ENCODE measurements around the gene FEV.

FEV gene

DNA sequence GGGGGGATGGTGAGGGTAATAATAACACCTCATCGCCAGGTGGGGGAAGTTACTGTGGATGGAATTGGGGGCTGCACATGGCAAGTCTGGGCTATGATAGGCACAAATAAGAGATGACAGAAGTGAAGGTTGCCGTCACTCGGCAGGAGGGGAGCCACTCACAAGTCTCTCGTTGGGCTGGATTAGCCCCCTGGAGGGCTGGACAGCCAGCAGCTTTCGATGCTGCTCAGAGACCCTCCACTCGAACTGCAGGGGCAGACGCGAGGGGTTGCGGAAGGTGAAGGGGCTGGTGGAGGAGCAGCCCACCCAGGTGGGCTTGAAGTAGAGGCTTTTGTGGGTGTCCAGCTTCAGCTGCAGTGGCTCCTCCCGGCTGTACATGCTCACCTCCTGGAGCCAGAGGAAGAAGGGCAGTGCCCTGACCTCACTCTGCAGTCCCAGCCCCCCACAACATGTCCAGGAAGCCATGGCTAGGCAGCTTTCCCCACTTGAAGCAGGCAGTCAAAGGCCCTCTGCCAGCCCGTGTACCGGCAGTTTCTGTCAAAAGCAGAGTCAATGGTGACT, 38.1 kb upstream of the FEV start:
- no peak overlapping the region for H3K27ac ChIP-seq (ENCODE audit: low read depth, low read length)
- no peak overlapping the region for H3K4me3 ChIP-seq (ENCODE audit: low read length)
- H3K27me3 ChIP-seq (ENCODE audit: control insufficient read depth, insufficient read depth, low read length), result no peaks in the 10 kb centered on the region
- no peaks in the 10 kb centered on the region for H3K36me3 ChIP-seq (ENCODE audit: control insufficient read depth, insufficient read depth, low read length)
- H3K4me1 ChIP-seq (ENCODE audit: control insufficient read depth, insufficient read depth, low read length), result no peaks in the 10 kb centered on the region
- H3K9ac ChIP-seq (ENCODE audit: low read length), result no peak overlapping the region

DNA sequence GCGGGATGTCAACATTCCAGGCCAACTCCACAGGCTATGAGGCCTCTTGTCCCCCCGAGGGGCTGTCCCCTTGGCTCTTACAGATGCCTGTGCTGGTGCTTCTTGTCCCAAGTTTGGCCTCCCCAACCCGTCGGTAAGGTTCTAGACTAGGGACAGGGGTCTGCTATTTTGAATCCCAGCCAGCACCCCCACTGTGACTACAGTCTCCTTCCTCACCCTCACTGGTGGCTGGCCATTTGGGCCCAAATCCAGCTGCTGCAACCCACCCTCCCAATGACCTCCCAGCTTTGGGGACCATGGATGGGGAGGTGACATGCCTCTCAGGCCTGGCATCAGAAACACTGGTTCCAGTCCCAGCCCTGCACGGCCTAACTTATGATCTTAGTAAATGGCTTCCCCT, 37.6 kb upstream of the FEV start:
- no peaks in the 10 kb centered on the region for H3K27me3 ChIP-seq (ENCODE audit: control insufficient read depth, insufficient read depth, low read length)
- H3K4me3 ChIP-seq (ENCODE audit: low read length), result no peak overlapping the region

DNA sequence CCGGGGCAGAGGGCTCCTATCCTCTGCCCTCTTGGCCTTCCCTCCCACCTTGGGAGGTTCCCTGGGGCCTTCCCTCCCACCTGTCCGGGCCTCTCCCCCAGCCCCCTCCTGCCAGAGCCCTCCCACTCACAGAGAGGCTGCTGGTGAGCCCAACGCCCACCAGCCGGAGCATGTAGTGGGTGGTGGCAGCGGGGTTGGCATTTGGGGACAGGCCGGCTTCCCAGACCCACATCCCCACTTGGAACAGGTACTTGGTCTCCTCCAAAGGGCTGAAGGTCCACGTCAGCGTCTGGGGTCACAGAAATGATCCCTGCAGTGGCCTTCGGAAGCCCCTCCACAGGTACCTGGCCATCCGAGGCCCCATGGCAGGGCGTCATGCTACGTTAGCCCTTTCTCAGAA, 37.1 kb upstream of the FEV start:
- Histone ChIP-seq H3K9ac (ENCODE audit: low read length) (no peak overlapping the region), H3K4me3 (ENCODE audit: low read length) (no peak overlapping the region), H3K27me3 (ENCODE audit: control insufficient read depth, insufficient read depth, low read length) (no peaks in the 10 kb centered on the region), H3K27ac (ENCODE audit: low read depth, low read length) (no peak overlapping the region), H3K4me1 (ENCODE audit: control insufficient read depth, insufficient read depth, low read length) (no peaks in the 10 kb centered on the region), H3K36me3 (ENCODE audit: control insufficient read depth, insufficient read depth, low read length) (no peaks in the 10 kb centered on the region)

More for the DNA sequence above, 37.6 kb upstream of the FEV start:
- Histone ChIP-seq H3K4me1 (ENCODE audit: control insufficient read depth, insufficient read depth, low read length) (no peaks in the 10 kb centered on the region), H3K36me3 (ENCODE audit: control insufficient read depth, insufficient read depth, low read length) (no peaks in the 10 kb centered on the region), H3K9ac (ENCODE audit: low read length) (no peak overlapping the region), H3K27ac (ENCODE audit: low read depth, low read length) (no peak overlapping the region)

DNA sequence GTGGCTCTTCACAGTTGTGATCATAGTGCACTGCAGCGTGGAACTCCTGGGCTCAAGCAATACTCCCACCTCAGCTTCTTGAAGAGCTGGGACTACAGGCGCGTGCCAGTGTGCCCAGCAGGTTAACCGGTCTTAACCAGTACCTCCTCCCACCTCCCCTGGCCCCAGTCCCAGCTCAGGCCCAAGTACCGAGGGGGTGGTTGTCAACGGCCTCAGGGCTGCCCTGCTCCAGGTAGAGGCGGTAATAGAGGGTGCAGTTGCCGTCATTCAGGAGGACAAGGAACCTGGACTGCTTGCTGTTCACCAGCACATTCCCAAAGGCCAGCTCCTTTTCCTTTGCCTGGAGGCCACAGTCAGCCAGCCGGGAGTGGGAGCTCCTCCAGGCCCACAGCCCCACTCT, 36.6 kb upstream of the FEV start:
- no peaks in the 10 kb centered on the region for H3K4me1 ChIP-seq (ENCODE audit: control insufficient read depth, insufficient read depth, low read length)
- H3K9ac ChIP-seq (ENCODE audit: low read length), result no peak overlapping the region
- H3K27ac ChIP-seq (ENCODE audit: low read depth, low read length), result no peak overlapping the region
- no peak overlapping the region for H3K4me3 ChIP-seq (ENCODE audit: low read length)
- no peaks in the 10 kb centered on the region for H3K27me3 ChIP-seq (ENCODE audit: control insufficient read depth, insufficient read depth, low read length)
- no peaks in the 10 kb centered on the region for H3K36me3 ChIP-seq (ENCODE audit: control insufficient read depth, insufficient read depth, low read length)

DNA sequence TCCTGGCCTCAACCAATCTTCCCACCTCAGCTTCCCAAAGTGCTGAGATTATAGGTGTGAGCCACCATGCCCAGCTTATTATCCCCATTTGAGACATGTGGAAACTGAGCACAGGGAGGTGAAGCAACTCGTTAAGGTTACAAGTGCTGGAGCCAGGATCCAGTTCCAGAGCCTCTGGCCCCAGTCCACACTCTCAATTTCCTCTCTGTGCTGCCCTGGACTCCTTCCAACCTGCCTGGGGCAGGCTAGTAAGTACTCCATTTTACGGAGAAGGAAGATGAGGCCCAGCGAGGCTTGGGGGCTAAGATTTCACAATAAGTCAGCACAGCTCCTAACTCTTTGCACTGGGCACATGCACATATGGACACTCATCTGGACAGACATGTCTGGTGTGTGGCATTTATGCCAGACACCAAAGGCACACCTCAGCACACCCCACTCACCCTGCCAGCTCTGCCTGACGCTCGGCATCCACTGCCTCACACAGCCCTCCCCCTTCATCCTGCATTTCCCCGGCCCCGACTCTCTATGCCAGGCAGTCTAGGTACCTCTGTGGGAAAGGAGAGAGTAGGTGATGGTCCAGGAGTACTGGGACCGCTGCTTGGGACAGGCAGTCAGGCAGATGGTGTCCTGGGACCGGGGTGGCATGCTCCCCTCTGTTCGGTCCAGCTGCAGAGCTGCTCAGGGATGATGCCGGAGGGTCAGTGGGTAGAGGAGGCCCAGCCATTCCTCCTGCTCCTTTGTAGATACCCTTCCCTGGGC, 35.8 kb upstream of the FEV start:
- no peaks in the 10 kb centered on the region for H3K36me3 ChIP-seq (ENCODE audit: control insufficient read depth, insufficient read depth, low read length)
- no peaks in the 10 kb centered on the region for H3K27me3 ChIP-seq (ENCODE audit: control insufficient read depth, insufficient read depth, low read length)
- H3K4me1 ChIP-seq (ENCODE audit: control insufficient read depth, insufficient read depth, low read length), result no peaks in the 10 kb centered on the region
- H3K27ac ChIP-seq (ENCODE audit: low read depth, low read length), result no peak overlapping the region
- H3K4me3 ChIP-seq (ENCODE audit: low read length), result no peak overlapping the region
- no peak overlapping the region for H3K9ac ChIP-seq (ENCODE audit: low read length)

DNA sequence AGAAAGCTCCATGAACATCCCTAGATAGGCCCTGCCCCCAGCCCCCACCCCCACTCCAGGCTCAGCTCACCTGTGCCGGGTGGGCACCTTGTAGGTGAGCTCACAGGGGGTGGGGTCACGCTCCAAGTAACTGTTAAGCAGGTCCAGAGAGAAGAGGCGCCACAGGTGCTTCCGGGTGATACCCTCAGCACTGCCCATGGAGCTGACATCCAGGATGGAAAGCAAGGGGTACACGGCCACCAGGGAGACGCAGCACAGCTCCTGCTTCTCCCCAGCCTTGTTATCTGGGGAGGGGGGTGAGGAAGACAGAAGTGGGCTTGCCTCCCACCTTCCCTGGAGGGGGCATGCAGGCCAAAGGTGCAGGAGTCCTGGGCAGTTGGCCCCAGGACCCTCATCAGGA, 34.5 kb upstream of the FEV start:
- Histone ChIP-seq H3K4me3 (ENCODE audit: low read length) (no peak overlapping the region), H3K9ac (ENCODE audit: low read length) (no peak overlapping the region), H3K36me3 (ENCODE audit: control insufficient read depth, insufficient read depth, low read length) (no peaks in the 10 kb centered on the region), H3K27me3 (ENCODE audit: control insufficient read depth, insufficient read depth, low read length) (no peaks in the 10 kb centered on the region), H3K27ac (ENCODE audit: low read depth, low read length) (no peak overlapping the region), H3K4me1 (ENCODE audit: control insufficient read depth, insufficient read depth, low read length) (no peaks in the 10 kb centered on the region)

DNA sequence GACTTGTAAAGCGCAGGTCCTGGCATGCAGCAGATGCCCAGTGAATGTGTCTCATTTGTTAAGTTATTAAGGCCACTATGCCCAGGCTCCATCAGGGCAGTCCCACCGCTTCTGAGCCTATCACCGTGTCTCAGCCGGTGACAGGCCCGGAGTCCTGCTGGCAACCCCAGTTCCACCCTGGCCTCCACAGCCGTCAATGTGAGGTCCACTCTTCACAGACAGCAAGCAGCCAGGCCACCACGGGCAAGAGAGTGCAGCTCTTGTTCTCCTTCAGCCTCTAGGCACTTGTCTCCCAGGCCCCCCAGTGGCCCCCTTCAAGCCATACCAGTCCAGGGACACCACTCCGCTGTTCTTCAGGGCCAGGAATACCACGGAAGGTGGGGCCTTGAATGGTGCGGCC, 33.7 kb upstream of the FEV start:
- H3K27me3 ChIP-seq (ENCODE audit: control insufficient read depth, insufficient read depth, low read length), result no peaks in the 10 kb centered on the region
- no peaks in the 10 kb centered on the region for H3K4me1 ChIP-seq (ENCODE audit: control insufficient read depth, insufficient read depth, low read length)
- H3K27ac ChIP-seq (ENCODE audit: low read depth, low read length), result no peak overlapping the region
- H3K9ac ChIP-seq (ENCODE audit: low read length), result no peak overlapping the region
- H3K36me3 ChIP-seq (ENCODE audit: control insufficient read depth, insufficient read depth, low read length), result no peaks in the 10 kb centered on the region
- no peak overlapping the region for H3K4me3 ChIP-seq (ENCODE audit: low read length)

DNA sequence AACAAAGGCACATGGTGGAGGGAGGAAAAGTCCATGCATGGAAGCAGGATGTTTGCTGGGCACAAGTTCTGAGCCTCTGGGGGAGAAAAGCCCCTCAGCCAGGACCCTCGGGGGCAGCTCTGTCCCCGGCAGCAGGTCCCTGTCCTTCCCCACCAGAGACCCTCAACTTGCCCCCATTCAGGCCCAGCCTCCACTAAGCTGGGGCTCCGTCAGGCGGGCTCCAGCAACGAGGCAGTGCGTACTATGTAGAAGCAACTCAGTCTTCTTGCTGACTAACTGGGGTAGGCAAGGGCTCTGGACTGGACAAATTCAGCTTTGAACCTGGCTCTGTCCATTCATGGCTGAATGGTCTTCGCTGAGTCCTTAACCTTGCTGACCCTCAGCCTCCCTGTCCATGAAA, 33.3 kb upstream of the FEV start:
- H3K36me3 ChIP-seq (ENCODE audit: control insufficient read depth, insufficient read depth, low read length), result no peaks in the 10 kb centered on the region
- H3K4me3 ChIP-seq (ENCODE audit: low read length), result no peak overlapping the region
- H3K27me3 ChIP-seq (ENCODE audit: control insufficient read depth, insufficient read depth, low read length), result no peaks in the 10 kb centered on the region
- no peak overlapping the region for H3K9ac ChIP-seq (ENCODE audit: low read length)
- no peak overlapping the region for H3K27ac ChIP-seq (ENCODE audit: low read depth, low read length)
- H3K4me1 ChIP-seq (ENCODE audit: control insufficient read depth, insufficient read depth, low read length), result no peaks in the 10 kb centered on the region

DNA sequence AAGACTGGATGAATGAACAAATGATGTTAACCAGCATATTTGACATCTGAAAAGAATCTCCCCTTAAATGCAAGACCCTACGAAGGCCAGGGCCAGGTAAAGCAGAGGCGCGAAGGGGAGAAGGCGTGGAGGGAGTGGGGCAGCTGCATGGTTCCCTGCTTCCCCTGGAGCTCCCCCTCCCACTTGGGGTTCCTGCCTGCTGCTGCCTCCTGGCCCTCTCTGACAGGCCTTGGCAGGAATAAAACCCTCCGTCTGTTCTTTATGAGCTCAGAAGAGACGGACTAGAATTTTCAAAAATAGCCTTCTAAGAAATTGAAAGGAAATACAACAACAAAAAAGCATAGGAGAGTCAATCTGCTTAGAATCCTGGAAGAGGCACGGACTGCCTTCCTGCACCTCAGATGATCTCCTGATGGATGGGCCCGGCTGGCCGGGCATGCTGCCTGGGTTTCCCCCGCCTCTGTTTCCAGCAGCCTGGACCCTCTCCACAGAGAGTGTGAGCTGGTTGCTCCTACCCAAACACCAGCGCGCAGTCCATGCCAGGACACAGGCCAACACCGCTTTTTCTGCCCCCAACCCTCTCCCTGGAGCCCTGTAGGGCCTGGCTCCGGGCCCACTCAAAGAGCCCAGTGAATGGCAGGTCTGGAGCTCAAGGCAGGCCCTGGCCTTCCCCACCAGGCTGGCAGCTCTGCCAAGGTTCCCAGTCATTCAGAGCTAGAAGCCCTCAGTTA, 32.4 kb upstream of the FEV start:
- Histone ChIP-seq H3K9ac (ENCODE audit: low read length) (no peak overlapping the region), H3K27me3 (ENCODE audit: control insufficient read depth, insufficient read depth, low read length) (no peaks in the 10 kb centered on the region), H3K4me3 (ENCODE audit: low read length) (no peak overlapping the region), H3K27ac (ENCODE audit: low read depth, low read length) (no peak overlapping the region), H3K4me1 (ENCODE audit: control insufficient read depth, insufficient read depth, low read length) (no peaks in the 10 kb centered on the region), H3K36me3 (ENCODE audit: control insufficient read depth, insufficient read depth, low read length) (no peaks in the 10 kb centered on the region)

DNA sequence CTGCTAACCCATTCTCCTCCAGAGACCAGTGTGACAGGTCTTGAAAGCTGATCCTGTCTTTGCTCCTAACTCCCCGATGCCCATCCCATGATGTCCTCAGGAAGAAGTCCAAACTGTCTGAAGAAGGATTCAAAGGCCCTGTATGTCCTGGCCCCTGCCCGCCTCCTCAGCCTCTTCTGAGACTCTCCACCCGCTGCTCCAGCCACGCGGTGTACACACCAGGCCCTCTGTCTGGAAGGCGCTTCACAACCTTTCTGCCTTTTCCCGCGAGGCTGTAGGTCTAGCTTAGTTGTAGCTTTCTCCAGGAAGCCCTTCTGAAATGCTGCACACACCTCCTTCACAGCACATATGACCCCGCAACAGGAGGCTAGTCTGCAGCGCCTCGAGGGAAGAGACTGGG, 31.7 kb upstream of the FEV start:
- H3K4me1 ChIP-seq (ENCODE audit: control insufficient read depth, insufficient read depth, low read length), result no peaks in the 10 kb centered on the region
- H3K27ac ChIP-seq (ENCODE audit: low read depth, low read length), result no peak overlapping the region
- H3K36me3 ChIP-seq (ENCODE audit: control insufficient read depth, insufficient read depth, low read length), result no peaks in the 10 kb centered on the region
- H3K4me3 ChIP-seq (ENCODE audit: low read length), result no peak overlapping the region
- no peak overlapping the region for H3K9ac ChIP-seq (ENCODE audit: low read length)
- no peaks in the 10 kb centered on the region for H3K27me3 ChIP-seq (ENCODE audit: control insufficient read depth, insufficient read depth, low read length)

DNA sequence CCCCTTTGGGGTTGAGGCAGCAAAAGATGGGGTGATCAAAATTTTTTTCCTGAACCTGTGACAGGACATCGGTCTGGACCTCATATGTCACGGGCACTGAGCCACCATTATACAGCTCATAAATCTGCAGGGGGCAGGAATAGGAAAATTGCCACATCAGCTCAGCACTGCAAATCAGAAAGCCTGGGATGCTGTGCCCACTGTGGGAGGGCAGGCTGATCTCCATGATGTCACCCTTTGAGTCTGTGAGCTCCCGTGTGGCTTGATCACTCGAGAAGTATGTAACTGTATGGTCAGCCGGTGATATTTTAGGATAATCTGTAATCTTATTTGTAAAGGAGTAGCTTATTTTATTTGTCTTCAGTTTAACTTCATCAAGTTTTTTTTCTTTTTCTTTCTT, 25.9 kb upstream of the FEV start:
- H3K27me3 ChIP-seq (ENCODE audit: control insufficient read depth, insufficient read depth, low read length), result no peaks in the 10 kb centered on the region
- no peaks in the 10 kb centered on the region for H3K36me3 ChIP-seq (ENCODE audit: control insufficient read depth, insufficient read depth, low read length)
- H3K9ac ChIP-seq (ENCODE audit: low read length), result no peak overlapping the region
- H3K27ac ChIP-seq (ENCODE audit: low read depth, low read length), result no peak overlapping the region
- H3K4me1 ChIP-seq (ENCODE audit: control insufficient read depth, insufficient read depth, low read length), result no peaks in the 10 kb centered on the region
- no peak overlapping the region for H3K4me3 ChIP-seq (ENCODE audit: low read length)

DNA sequence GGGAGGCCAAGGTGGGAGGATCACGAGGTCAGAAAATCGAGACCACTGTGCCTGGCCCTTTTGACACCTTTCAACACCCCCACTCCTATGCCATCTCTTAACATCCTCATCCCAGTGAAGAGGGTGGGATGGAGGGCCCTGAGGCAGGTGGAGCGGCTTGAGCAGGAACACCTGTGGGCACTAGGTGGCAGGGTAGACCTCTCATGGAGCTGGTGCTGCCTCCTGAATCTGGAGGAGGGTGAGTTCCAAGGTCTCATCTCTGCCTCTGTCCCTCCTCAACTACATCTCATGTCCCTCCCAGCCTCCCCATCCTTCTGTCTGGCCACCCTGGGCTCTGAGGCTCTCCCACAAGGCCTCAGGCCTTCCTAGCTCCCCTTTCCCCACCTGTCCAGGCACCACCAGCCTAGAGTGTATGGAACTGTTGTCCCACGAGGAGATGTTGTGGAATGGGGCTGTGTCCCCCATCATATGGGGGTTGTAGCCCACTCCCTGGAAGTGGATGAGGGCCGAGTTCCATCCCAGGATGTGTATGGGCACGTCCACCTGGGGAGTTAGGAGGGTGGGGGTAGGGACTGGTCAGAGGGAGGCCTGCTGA, 25.3 kb upstream of the FEV start:
- H3K36me3 ChIP-seq (ENCODE audit: control insufficient read depth, insufficient read depth, low read length), result no peaks in the 10 kb centered on the region
- no peaks in the 10 kb centered on the region for H3K27me3 ChIP-seq (ENCODE audit: control insufficient read depth, insufficient read depth, low read length)
- H3K9ac ChIP-seq (ENCODE audit: low read length), result no peak overlapping the region
- H3K27ac ChIP-seq (ENCODE audit: low read depth, low read length), result no peak overlapping the region
- H3K4me3 ChIP-seq (ENCODE audit: low read length), result no peak overlapping the region
- H3K4me1 ChIP-seq (ENCODE audit: control insufficient read depth, insufficient read depth, low read length), result no peaks in the 10 kb centered on the region
